ENCODE data around the gene DHRS7B.

GRCh38 chr17:21199856-21200255 is 73.1 kb downstream of the DHRS7B start:
- TF ChIP-seq, protein P1, sequence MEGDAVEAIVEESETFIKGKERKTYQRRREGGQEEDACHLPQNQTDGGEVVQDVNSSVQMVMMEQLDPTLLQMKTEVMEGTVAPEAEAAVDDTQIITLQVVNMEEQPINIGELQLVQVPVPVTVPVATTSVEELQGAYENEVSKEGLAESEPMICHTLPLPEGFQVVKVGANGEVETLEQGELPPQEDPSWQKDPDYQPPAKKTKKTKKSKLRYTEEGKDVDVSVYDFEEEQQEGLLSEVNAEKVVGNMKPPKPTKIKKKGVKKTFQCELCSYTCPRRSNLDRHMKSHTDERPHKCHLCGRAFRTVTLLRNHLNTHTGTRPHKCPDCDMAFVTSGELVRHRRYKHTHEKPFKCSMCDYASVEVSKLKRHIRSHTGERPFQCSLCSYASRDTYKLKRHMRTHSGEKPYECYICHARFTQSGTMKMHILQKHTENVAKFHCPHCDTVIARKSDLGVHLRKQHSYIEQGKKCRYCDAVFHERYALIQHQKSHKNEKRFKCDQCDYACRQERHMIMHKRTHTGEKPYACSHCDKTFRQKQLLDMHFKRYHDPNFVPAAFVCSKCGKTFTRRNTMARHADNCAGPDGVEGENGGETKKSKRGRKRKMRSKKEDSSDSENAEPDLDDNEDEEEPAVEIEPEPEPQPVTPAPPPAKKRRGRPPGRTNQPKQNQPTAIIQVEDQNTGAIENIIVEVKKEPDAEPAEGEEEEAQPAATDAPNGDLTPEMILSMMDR (IDR thresholded peaks at IDR 0.05; ENCODE audit: low read depth, low read length), result no peak
- TF ChIP-seq EZH2phosphoT487 (IDR thresholded peaks at IDR 0.05; ENCODE audit: low read depth), result no peak
